Psoas muscle (tissue), 8 donors: Measurements from ENCODE around the gene EXOC3. TPM values are rescaled to one million over a fixed set of nuclear protein-coding genes. Genes with fewer than 3 reads are reported as not detected.

ENCODE experiments used
- ATAC-seq, 4 donors: fragments of 200-7000 bp; cut with Tn5 transposase; one replicate each; pipeline ENCODE4 v1.9.1; 2020; ENCODE audit warnings: moderate library complexity in 3 of 4, mild to moderate bottlenecking in 2 of 4
- DNase-seq, 2 donors: peaks; one replicate each; pipeline ENCODE4 v3.0.0-alpha.2; 2020
- H3K27ac ChIP-seq: fragments of 200-600 bp; one replicate; pipeline ENCODE4 v1.8.0; 2022
- H3K27me3 ChIP-seq, 3 donors: fragments of 200-600 bp in 1 of 3; one replicate each; pipeline versions ENCODE4 v1.6.1 to v1.8.0; 2013 to 2022; ENCODE audit warnings: low read length in 2 of 3, mild to moderate bottlenecking in 2 of 3, moderate library complexity in 1 of 3; ENCODE audit not compliant: insufficient read depth in 3 of 3
- H3K36me3 ChIP-seq, 2 donors: fragments of 200-600 bp in 1 of 2; one replicate each; pipeline versions ENCODE4 v1.6.1 to v1.8.0; 2013 to 2022; ENCODE audit warnings: low read depth in 1 of 2, mild to moderate bottlenecking in 1 of 2, moderate library complexity in 1 of 2; ENCODE audit not compliant: insufficient read depth in 1 of 2
- H3K4me1 ChIP-seq: fragments of 200-600 bp; one replicate; pipeline ENCODE4 v1.8.0; 2022
- H3K4me3 ChIP-seq: fragments of 200-600 bp; one replicate; pipeline ENCODE4 v1.8.0; 2022; ENCODE audit warnings: mild to moderate bottlenecking
- H3K9me3 ChIP-seq: fragments of 200-600 bp; one replicate; pipeline ENCODE4 v1.8.0; 2022
- WGBS, 3 donors: extraction: QIAGEN DNeasy Blood & Tissue Kit; methylation state at CpG; one replicate each; pipeline versions ENCODE4 v1.1.6 to v1.1.7; 2013; 5-methylcytosine and 5-hydroxymethylcytosine counted together
- intact Hi-C, 2 donors: fragments of 100-400 bp; cut with DNase I; formaldehyde crosslinking; loops; one replicate each; pipeline versions ENCODE4 v1.11.0 to v1.14.2; 2022
- polyA plus RNA-seq, 3 donors: library from polyadenylated mRNA; stranded (reverse); fragments of 200-250 nt; gene quantifications; one replicate each; pipeline ENCODE4 v1.2.3, GENCODE V29; 2013
- total RNA-seq, 4 donors: library from RNA; stranded (reverse); fragmentation: NEBNext Ultra II Directional in 2 of 4; extraction: Animal tissue kit (Norgen Biotek cat#: 25700) in 2 of 4; gene quantifications; one replicate each; pipeline versions ENCODE4 v1.2.1 to v1.2.4, GENCODE V29; 2021 to 2023
- TF ChIP-seq, protein P1 (sequence below): fragments of 200-600 bp; IDR thresholded peaks from one replicate; pipeline ENCODE4 v1.8.0; 2022; ENCODE audit warnings: antibody characterized with exemption
- donor health status: healthy with polysubstance abuse.
- donor health status: DM: no; HTN: no; CAD: no; lungs with moderate emphysema.
- donor health status: Bipolar disorder and iron deficiency.
- donor health status: healthy.
- donor health status: DM: yes; HTN: yes; CAD: no.
- donor health status: DM: no; HTN: no; CAD: no.
- donor health status: DM: no; HTN: no; CAD: no.
- donor health status: DM: yes; HTN: yes; CAD: no.

Gene EXOC3
- total and polyA plus RNA-seq, 7 donors, result 38.2 to 63.4 (median 56.5) TPM

DNA sequence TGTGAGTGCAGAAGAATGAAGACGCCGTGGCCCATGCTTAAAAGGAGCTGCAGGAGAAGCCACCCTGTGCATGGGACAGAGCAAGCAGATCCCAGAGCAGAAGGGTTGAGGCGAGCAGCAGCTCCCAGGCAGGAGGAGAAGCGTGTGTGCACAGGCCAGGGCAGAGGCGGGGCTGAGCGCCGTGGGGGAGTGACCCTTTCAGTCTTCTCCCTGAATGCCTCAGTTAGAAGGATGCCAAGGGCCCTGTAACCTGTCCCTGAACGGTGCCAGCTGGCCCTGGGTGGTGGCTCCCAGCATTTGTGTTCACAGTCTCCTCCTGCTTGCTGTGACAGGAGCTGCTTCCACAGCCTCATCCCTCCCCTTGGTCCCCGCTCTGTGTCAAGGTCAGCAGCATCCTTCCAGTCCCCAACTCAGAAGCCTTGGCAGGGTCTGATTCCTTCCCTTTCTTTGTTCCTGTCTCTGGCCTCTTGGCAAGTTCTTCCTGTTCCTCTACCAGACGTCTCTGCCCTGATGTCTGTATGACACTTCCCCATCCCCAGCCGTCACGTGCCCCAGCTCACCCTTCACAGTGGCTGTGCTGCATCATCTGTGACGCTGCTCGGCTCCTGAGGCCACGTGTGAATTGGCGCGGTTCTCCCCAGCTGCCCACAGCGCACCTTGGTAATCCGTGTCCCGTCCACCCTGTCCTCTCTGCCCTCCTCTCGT lies 5.2 kb downstream of the EXOC3 start:
- intact Hi-C loops, result loop anchor here in 1 of 2 donors (10.0 kb wide), 1 partner anchor 457 kb away; no protein-coding TSS in a partner anchor

DNA sequence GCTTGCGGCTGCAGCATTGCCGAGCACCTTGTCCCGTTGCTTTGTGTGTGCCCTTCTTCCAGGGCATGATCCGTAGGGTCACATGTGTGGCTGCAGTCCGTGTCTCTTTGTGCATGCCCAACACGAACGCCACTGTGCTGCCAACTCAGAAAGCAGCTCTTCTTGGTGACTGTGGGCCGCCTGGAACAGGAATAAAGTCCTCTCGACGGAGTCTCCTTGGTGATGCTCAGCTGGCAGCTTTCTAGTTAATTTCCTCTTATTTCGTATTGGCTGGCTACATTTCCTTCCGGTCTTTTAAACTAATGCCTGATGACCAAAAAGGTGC lies 5.8 kb downstream of the EXOC3 start:
- no peak for ATAC-seq
- H3K4me1 ChIP-seq, result peaks cover 6% of the 10 kb centered on the region
- intact Hi-C loops, result loop anchor here in 1 of 2 donors (10.0 kb wide), 1 partner anchor 456 kb away; no protein-coding TSS in a partner anchor
- no peaks in the 10 kb centered on the region for H3K27me3 ChIP-seq
- WGBS, 3 donors, result 75 to 85% (median 81%) methylated on average over 12 of the region's 12 CpGs
- TF ChIP-seq, protein P1, sequence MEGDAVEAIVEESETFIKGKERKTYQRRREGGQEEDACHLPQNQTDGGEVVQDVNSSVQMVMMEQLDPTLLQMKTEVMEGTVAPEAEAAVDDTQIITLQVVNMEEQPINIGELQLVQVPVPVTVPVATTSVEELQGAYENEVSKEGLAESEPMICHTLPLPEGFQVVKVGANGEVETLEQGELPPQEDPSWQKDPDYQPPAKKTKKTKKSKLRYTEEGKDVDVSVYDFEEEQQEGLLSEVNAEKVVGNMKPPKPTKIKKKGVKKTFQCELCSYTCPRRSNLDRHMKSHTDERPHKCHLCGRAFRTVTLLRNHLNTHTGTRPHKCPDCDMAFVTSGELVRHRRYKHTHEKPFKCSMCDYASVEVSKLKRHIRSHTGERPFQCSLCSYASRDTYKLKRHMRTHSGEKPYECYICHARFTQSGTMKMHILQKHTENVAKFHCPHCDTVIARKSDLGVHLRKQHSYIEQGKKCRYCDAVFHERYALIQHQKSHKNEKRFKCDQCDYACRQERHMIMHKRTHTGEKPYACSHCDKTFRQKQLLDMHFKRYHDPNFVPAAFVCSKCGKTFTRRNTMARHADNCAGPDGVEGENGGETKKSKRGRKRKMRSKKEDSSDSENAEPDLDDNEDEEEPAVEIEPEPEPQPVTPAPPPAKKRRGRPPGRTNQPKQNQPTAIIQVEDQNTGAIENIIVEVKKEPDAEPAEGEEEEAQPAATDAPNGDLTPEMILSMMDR, result no peak
- no peak overlapping the region for H3K27ac ChIP-seq
- DNase-seq, result no peak
- peaks cover 10 to 75% of the 10 kb centered on the region in 2 donors for H3K36me3 ChIP-seq
- no peak overlapping the region for H3K4me3 ChIP-seq
- H3K9me3 ChIP-seq, result peaks cover 12% of the 10 kb centered on the region

More for the DNA sequence above, 5.2 kb downstream of the EXOC3 start:
- Histone ChIP-seq H3K9me3 (peaks cover 12% of the 10 kb centered on the region), H3K27me3 (no peaks in the 10 kb centered on the region), H3K36me3 (peaks cover 10 to 69% of the 10 kb centered on the region in 2 donors), H3K27ac (no peak overlapping the region), H3K4me3 (no peak overlapping the region), H3K4me1 (peaks cover 7% of the 10 kb centered on the region)
- DNase-seq, result peak; percentile 52 to 69
- peak in 1 of 4 donors; percentile 18 for ATAC-seq
- TF ChIP-seq, protein P1, result no peak
- WGBS, 3 donors, result 85 to 89% (median 88%) methylated on average over 17 to 21 of the region's 21 CpGs

DNA sequence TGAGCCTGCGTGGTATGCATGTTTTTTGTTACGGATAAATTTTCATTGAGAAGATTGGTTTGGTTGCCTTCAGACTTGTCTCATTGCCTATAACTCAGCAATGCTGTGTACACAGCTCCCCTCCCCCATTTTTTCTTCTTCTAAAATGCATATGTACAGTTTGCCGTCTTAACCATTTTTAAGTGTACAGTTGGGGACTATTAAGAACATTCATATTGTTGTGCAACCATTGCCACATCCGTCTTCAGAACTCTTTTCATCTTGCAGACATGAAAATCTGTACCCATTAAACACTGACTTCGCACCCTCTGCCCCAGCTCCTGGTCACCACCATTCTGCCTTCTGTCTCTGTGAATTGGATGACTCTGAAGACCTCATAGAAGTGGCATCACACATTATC lies 6.2 kb downstream of the EXOC3 start:
- peaks cover 10 to 79% of the 10 kb centered on the region in 2 donors for H3K36me3 ChIP-seq
- H3K9me3 ChIP-seq, result peaks cover 12% of the 10 kb centered on the region
- H3K27me3 ChIP-seq, result no peaks in the 10 kb centered on the region
- WGBS, 3 donors, result 89 to 94% (median 92%) methylated on average over 5 of the region's 5 CpGs
- DNase-seq (no peak), ATAC-seq (no peak)
- intact Hi-C loops, result loop anchor here in 1 of 2 donors (10.0 kb wide), 1 partner anchor 456 kb away; no protein-coding TSS in a partner anchor
- no peak overlapping the region for H3K4me3 ChIP-seq
- TF ChIP-seq, protein P1, result no peak
- H3K27ac ChIP-seq, result no peak overlapping the region
- peaks cover 2% of the 10 kb centered on the region for H3K4me1 ChIP-seq

DNA sequence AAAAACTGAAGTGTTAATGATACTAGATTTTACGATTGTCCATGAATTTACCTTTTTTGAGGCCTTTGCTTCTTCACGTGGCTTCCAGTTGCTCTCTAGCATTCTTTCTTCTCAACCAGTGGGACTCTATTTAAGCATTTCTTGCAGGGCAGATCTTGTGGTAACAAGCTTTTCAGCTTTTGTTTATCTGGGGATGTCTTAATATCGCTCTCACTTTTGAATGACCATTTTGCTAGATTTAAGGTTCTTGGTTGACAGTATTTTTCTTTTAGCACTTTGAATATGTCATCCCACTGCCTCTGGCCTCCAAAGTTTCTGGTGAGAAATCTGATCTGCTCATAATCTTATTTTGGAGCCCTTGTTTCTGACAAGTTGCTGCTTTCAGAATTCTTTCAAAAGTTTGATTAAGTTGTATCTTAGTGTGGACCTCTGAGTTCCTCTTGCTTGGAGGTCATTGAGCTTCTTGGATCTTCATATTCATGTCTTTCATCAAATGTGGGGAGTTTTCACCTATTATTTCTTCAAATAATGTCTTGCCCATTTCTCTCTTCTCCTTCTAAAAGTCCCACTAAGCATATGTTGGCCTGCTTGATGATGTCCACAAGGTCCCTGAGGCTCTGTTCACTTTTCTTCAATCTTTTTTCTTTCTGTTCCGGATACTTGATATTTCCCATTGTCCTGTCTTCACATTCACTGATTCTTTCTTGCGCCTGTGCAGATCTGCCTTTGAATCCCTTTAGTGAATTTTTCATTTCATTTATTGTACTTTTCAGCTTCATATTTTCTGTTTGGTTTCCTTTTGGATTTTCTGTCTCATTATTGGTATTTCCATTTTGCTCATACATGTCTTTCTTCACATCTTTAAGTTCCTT lies 8.8 kb downstream of the EXOC3 start:
- WGBS, 3 donors, result 79 to 91% (median 80%) methylated on average over 5 of the region's 5 CpGs
- intact Hi-C loops, result no loop called here

More for the DNA sequence above, 8.8 kb downstream of the EXOC3 start:
- Histone ChIP-seq H3K36me3 (peaks cover 10 to 94% of the 10 kb centered on the region in 2 donors), H3K27me3 (no peaks in the 10 kb centered on the region), H3K27ac (no peak overlapping the region), H3K4me1 (no peaks in the 10 kb centered on the region), H3K9me3 (peaks cover 12% of the 10 kb centered on the region), H3K4me3 (no peak overlapping the region)
- ATAC-seq (no peak), DNase-seq (no peak)
- TF ChIP-seq, protein P1, result no peak
